Fibroblast of skin of right biceps (primary cell): ENCODE data around the gene TAF1L.

Experiments used
- DNase-seq: peaks from one replicate; pipeline ENCODE4 v3.0.0-alpha.2; 2013

Gene TAF1L

GRCh38 chr9:32590476-32590875 is 45.0 kb downstream of the TAF1L start:
- no peak for DNase-seq

DNA sequence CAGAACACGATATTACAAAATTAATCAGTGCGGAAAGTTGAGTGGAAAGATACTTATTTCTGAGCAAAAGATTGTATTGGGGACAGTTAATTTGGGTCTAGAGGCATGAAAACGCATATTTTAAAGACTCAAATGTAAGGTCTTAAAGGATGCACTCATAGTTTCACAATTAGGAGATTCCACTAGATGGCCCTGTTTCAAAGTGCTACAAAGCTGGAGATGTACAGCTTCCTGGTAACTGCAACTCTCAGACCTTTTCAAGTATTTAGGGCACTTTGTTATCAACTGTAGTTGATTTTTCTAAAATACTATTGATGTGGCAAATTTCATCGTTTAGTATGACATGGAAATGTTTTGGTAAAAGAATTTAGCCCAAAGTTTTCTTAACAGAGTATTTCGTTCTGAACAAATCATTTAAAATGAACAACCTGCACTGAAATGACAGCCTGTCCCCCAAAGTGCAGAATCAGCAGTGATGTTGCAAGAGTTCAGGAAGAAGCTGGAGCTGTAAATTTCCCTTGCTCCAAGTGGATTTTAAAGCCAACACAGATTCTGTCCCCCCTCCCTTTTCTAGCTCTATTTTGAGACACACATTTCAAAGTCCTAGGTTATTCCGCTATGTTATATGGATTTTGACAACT is 46.3 kb downstream of the TAF1L start:
- DNase-seq = peak; percentile 48

DNA sequence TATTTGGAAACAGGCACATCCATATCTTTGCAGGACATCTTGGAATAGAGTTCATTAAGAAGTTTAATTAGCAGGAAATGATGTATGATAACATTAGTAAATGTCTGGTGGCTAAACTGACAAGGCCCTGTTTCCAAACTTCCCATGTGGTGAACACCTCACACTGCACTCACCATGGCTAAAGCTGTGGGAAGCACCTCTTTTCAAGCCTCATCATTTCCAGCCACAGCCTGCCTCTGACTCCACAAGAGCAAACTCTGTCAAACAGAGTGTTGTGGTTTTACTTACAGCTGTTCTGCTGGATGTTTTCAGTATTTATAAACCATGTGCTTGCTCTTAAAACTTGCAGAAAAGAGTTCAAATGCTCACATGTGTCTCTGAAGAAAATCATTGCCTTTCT is 47.6 kb downstream of the TAF1L start:
- no peak for DNase-seq

DNA sequence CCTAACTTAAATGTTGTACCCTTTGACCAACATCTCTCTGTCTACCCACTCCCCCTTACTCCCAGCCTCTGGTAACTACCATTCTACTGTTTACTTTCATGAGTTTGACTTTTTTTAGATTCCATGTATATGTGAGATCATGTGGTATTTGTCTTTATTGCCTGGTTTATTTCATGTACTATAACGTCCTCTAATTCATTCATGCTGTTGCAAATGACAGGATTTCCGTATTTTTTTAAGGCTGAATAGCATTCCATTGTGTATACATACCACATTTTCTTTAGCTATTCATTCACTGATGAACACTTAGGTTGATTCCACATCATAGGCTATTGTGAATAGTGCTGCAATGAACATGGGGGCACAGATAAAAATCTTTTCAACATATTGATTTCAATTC is 50.7 kb downstream of the TAF1L start:
- peak; percentile 47 for DNase-seq

GRCh38 chr9:32581512-32582143 is 53.8 kb downstream of the TAF1L start:
- peak; percentile 48 for DNase-seq

- DNase-seq = no peak
These were observed 54.7 kb downstream of the TAF1L start for GRCh38 chr9:32580631-32581300.

GRCh38 chr9:32579706-32580331 is 55.6 kb downstream of the TAF1L start:
- DNase-seq = peak; percentile 43
